Bronchial epithelial cell (primary cell): ENCODE measurements around the gene GJA3. TPM values are rescaled to one million over a fixed set of nuclear protein-coding genes. Genes with fewer than 3 reads are reported as not detected.
A peak's percentile ranks its signal among the peaks of the same experiment; 100 is the strongest.

Source experiments
- DNase-seq: peaks from one replicate; pipeline ENCODE4 v3.0.0-alpha.2; 2010; ENCODE audit warnings: low read depth
- FAIRE-seq: peaks from 2 replicates; lab custom pipeline; 2011; peaks lifted over from hg19 to GRCh38; lab: Jason Lieb, UNC
- H3K27me3 ChIP-seq: 2 replicates; pipeline ENCODE4 v1.5.1; 2011; ENCODE audit warnings: low read length; ENCODE audit not compliant: control insufficient read depth, insufficient read depth
- H3K36me3 ChIP-seq: 2 replicates; pipeline ENCODE4 v1.5.1; 2011; ENCODE audit warnings: low read length; ENCODE audit not compliant: control insufficient read depth, insufficient read depth
- H3K4me3 ChIP-seq: 2 replicates; pipeline ENCODE4 v1.5.1; 2011; ENCODE audit warnings: mild to moderate bottlenecking, low read depth, low read length, control low read depth
- CTCF ChIP-seq: IDR thresholded peaks from 2 replicates; pipeline ENCODE4 v1.5.1; 2011; ENCODE audit warnings: mild to moderate bottlenecking, moderate library complexity, low read length, control low read depth, inconsistent platforms; ENCODE audit not compliant: insufficient read depth, severe bottlenecking
- total RNA-seq: library from RNA; depleted of rRNA; stranded (reverse); fragments of >200 nt; gene quantifications from 2 replicates; pipeline ENCODE4 v1.2.1, GENCODE V29; 2014

GJA3 gene
- total RNA-seq, 1 donor from 2014 or later, result 0.26 TPM

DNA sequence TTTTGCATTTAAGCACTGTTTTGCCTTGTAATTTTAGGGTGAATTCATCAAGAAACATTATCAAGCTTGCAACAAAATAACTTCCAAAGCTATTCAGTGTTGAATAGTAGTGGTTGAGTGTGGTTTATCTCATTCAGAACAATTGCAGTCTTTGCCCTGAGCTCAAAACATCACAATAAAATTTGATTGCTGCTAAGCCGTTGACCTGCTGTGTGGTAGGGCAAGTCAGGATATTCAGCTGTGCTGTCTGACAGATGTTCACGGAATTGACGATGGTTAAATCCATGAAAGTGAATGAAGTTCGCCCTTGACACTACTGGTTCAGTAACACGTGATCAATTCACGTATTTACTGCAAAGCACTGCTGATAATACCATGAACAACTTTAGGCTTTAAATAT, 66.9 kb downstream of the GJA3 start:
- H3K4me3 ChIP-seq, result no peak overlapping the region
- no peak for FAIRE-seq

GRCh38 chr13:20090349-20090748, 70.5 kb downstream of the GJA3 start:
- no peak for TF ChIP-seq CTCF
- FAIRE-seq (no peak), DNase-seq (peak; percentile 11)
- H3K27me3 ChIP-seq, result no peaks in the 10 kb centered on the region
- H3K4me3 ChIP-seq, result no peak overlapping the region
- no peaks in the 10 kb centered on the region for H3K36me3 ChIP-seq

More for the DNA sequence above, 66.9 kb downstream of the GJA3 start:
- no peak for TF ChIP-seq CTCF
- DNase-seq, result no peak
- Histone ChIP-seq H3K36me3 (no peaks in the 10 kb centered on the region), H3K27me3 (no peaks in the 10 kb centered on the region)

Other genes with a start within 250 kb of the GJA3 start
- gene ZMYM2, start 202.3 kb downstream of the GJA3 start, total RNA-seq, result 61.1 and 71.2 TPM in 2 replicates
- gene GJB2, start 31.9 kb upstream of the GJA3 start, total RNA-seq, result 192 and 432 TPM in 2 replicates
- gene GJB6, start 71.3 kb upstream of the GJA3 start, total RNA-seq, result 32.6 and 99.9 TPM in 2 replicates